HL-60 (cell line): ENCODE measurements around the gene MARF1.
"Not testable (repeated sequence)": the region's sequence is repeated elsewhere in the genome, so short reads cannot be mapped to it uniquely, and the experiment has no call there.

Experiments used
- GABPA ChIP-seq: IDR thresholded peaks from 2 replicates; pipeline ENCODE4 v1.6.1; 2012; ENCODE audit warnings: low read depth
- TF ChIP-seq, protein P1 (sequence below): IDR thresholded peaks from one replicate; pipeline ENCODE4 v1.5.1; 2011; ENCODE audit warnings: low read length, control low read depth, inconsistent platforms; ENCODE audit not compliant: insufficient read depth

DNA sequence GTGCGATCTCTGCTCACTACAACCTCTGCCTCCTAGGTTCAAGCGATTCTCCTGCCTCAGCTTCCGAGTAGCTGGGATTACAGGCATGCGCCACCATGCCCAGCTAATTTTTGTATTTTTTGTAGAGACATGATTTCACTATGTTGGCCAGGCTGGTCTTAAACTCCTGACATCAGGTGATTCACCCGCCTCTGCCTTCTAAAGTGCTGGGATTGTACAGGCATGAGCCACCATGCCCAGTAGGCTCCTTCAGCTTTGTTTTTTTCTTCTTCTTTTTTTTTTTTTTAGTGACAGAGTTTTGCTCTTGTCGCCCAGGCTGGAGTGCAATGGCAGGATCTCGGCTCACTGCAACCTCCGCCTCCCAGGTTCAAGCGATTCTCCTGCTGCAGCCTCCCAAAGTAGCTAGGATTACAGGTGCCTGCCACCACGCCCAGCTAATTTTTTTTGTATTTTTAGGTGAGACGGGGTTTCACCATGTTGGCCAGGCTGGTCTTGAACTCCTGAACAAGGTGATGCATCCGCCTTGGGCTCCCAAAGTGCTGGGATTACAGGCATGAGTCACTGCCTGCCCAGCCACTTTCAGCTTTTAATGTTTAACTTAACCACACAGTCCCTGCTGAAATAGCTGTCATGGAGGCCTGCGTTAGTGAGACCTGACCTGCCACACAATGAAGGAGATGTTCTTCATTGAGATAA is 95.7 kb downstream of the MARF1 start:
- TF ChIP-seq, protein P1, sequence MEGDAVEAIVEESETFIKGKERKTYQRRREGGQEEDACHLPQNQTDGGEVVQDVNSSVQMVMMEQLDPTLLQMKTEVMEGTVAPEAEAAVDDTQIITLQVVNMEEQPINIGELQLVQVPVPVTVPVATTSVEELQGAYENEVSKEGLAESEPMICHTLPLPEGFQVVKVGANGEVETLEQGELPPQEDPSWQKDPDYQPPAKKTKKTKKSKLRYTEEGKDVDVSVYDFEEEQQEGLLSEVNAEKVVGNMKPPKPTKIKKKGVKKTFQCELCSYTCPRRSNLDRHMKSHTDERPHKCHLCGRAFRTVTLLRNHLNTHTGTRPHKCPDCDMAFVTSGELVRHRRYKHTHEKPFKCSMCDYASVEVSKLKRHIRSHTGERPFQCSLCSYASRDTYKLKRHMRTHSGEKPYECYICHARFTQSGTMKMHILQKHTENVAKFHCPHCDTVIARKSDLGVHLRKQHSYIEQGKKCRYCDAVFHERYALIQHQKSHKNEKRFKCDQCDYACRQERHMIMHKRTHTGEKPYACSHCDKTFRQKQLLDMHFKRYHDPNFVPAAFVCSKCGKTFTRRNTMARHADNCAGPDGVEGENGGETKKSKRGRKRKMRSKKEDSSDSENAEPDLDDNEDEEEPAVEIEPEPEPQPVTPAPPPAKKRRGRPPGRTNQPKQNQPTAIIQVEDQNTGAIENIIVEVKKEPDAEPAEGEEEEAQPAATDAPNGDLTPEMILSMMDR = not testable (repeated sequence)
- TF ChIP-seq GABPA = not testable (repeated sequence)
